ENCODE data around the gene SH2D7.

Gene SH2D7

GRCh38 chr15:78129751-78130287 lies 37.5 kb downstream of the SH2D7 start:
- no peak for TF ChIP-seq CTCF (IDR thresholded peaks at IDR 0.05; ENCODE audit: control insufficient read depth, insufficient read depth, low read depth, low read length, missing control alignments)
- DNase-seq (ENCODE audit: low read depth): no peak
- no peak overlapping the region for H3K4me3 ChIP-seq (ENCODE audit: control insufficient read depth, low read depth, low read length)

GRCh38 chr15:78130466-78131294 lies 38.3 kb downstream of the SH2D7 start:
- DNase-seq (ENCODE audit: low read depth): no peak
- TF ChIP-seq CTCF (IDR thresholded peaks at IDR 0.05; ENCODE audit: control insufficient read depth, insufficient read depth, low read depth, low read length, missing control alignments): no peak
- peak overlapping the region; percentile 71 for H3K4me3 ChIP-seq (ENCODE audit: control insufficient read depth, low read depth, low read length)

- H3K4me3 ChIP-seq (ENCODE audit: control insufficient read depth, low read depth, low read length): peak within 1 kb of the TSS; percentile 71
- TF ChIP-seq CTCF (IDR thresholded peaks at IDR 0.05; ENCODE audit: control insufficient read depth, insufficient read depth, low read depth, low read length, missing control alignments): peak; percentile 34
- DNase-seq (ENCODE audit: low read depth): no peak
These were observed 39.1 kb downstream of the SH2D7 start, which contains the start of gene CIB2 for GRCh38 chr15:78131295-78132061. Gene CIB2, minus strand, starts transcription at chr15:78131445. Its CDS starts 230 bp downstream, at chr15:78131215.

GRCh38 chr15:78133801-78134200 lies 41.4 kb downstream of the SH2D7 start:
- H3K4me3 ChIP-seq (ENCODE audit: control insufficient read depth, low read depth, low read length): no peak overlapping the region
- no peak for DNase-seq (ENCODE audit: low read depth)
- no peak for TF ChIP-seq CTCF (IDR thresholded peaks at IDR 0.05; ENCODE audit: control insufficient read depth, insufficient read depth, low read depth, low read length, missing control alignments)

- no peak overlapping the region for H3K4me3 ChIP-seq (ENCODE audit: control insufficient read depth, low read depth, low read length)
- no peak for TF ChIP-seq CTCF (IDR thresholded peaks at IDR 0.05; ENCODE audit: control insufficient read depth, insufficient read depth, low read depth, low read length, missing control alignments)
- DNase-seq (ENCODE audit: low read depth): no peak
These were observed 47.2 kb downstream of the SH2D7 start for GRCh38 chr15:78139578-78139977.

- no peak for TF ChIP-seq CTCF (IDR thresholded peaks at IDR 0.05; ENCODE audit: control insufficient read depth, insufficient read depth, low read depth, low read length, missing control alignments)
- DNase-seq (ENCODE audit: low read depth): no peak
- H3K4me3 ChIP-seq (ENCODE audit: control insufficient read depth, low read depth, low read length): no peak overlapping the region
These were observed 47.9 kb downstream of the SH2D7 start for GRCh38 chr15:78140292-78140691.

Data from AG09309 (cell line).